Brain microvascular endothelial cell (primary cell): ENCODE results near the gene TMEM82.
A peak's percentile ranks its signal among the peaks of the same experiment; 100 is the strongest.

Experiments
- DNase-seq: peaks from one replicate; pipeline ENCODE4 v3.0.0-alpha.2; 2020
- H3K27ac ChIP-seq: fragments of 250-450 bp; sonication (Bioruptor Pico); 2 replicates; pipeline ENCODE4 v1.5.1; 2020; ENCODE audit warnings: mild to moderate bottlenecking, moderate library complexity
- H3K27me3 ChIP-seq: fragments of 250-450 bp; sonication (Bioruptor Pico); replicated peaks from 2 replicates; pipeline ENCODE4 v1.5.1; 2020; ENCODE audit warnings: mild to moderate bottlenecking
- H3K36me3 ChIP-seq: fragments of 250-450 bp; sonication (Bioruptor Pico); replicated peaks from 2 replicates; pipeline ENCODE4 v1.5.1; 2020; ENCODE audit warnings: mild to moderate bottlenecking
- H3K4me3 ChIP-seq: 2 replicates; pipeline ENCODE4 v1.5.1; 2011; ENCODE audit warnings: low read depth, mild to moderate bottlenecking, control low read depth, low read length, moderate library complexity
- CTCF ChIP-seq: IDR thresholded peaks from 2 replicates; pipeline ENCODE4 v1.5.1; 2011; ENCODE audit warnings: low read depth, mild to moderate bottlenecking, moderate library complexity, low read length, control low read depth, inconsistent platforms; ENCODE audit errors: missing control alignments
- in situ Hi-C: cut with HindIII; loops from 2 replicates; pipeline ENCODE4 v1.10.0; 2017; ENCODE audit warnings: low sequenced_read_pairs, low pct_ligation_motif_present

TMEM82 gene

DNA sequence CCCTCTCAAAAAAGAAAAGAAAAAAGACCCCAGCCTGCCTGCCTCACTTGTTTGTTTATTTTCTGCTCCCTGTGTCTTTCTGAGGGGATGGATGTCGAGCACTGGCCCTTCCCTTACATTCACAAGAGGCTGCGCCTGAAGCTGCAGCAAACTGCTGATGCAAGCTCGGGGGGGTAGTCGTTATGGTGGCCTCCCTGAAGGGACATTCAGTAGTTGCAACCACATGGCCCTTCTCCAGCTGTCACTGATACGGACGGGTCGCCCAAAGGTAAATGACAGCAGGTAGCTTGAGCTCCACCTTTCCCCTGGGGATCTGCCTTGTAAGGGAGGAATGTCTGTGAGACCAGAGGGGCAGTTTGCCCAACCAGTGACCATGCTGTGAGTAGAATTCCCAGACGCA, 40.5 kb upstream of the TMEM82 start:
- no peak overlapping the region for H3K4me3 ChIP-seq
- no peak for TF ChIP-seq CTCF
- DNase-seq = no peak
- in situ Hi-C loops = no loop called here
- H3K27ac ChIP-seq = no peak overlapping the region
- no peaks in the 10 kb centered on the region for H3K36me3 ChIP-seq
- no peaks in the 10 kb centered on the region for H3K27me3 ChIP-seq

DNA sequence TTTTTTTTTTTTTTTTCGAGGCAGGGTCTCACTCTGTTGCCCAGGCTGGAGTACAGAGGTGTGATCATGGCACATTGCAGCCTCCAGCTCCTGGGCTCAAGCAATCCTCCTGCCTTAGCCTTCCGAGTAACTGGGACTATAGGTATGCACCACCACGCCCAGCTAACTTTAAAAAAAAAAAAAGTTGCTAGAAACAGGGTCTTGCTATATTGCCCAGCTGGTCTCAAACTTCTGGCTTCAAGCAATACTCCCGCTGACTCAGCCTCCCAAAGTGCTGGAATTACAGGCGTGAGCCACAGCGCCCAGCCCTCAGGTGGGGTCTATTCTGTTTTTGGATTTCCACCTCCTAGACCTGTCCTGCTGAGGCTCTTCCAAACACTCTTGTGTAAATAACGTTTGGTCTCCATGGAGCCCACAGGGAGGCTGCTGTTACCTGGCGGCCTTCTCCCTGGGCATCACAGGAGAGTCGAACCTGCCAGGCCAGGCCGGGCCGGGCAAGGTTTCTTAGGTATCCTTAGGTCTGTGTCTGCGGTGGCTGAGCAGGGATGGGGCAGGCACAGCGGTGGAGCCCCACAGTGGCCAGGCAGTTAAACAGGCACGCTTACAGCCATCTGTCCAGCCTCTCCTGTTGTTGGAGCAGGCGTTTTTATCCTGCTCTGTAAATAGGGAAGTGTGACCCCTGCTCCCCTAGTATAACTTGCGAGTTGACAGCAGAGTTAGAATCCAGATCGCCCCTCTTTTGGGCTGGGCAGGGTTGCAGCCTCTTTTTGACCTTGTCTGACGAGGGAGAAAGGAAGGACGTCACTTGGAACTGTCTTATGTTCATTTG, 39.4 kb upstream of the TMEM82 start:
- in situ Hi-C loops = no loop called here
- Histone ChIP-seq H3K27ac (peak overlapping the region; percentile 89), H3K36me3 (no peaks in the 10 kb centered on the region), H3K4me3 (no peak overlapping the region), H3K27me3 (no peaks in the 10 kb centered on the region)
- DNase-seq = no peak
- peak; percentile 57 for TF ChIP-seq CTCF

GRCh38 chr1:15703562-15703961, 38.7 kb upstream of the TMEM82 start:
- Histone ChIP-seq H3K4me3 (no peak overlapping the region), H3K27me3 (no peaks in the 10 kb centered on the region), H3K36me3 (no peaks in the 10 kb centered on the region), H3K27ac (peak overlapping the region; percentile 89)
- DNase-seq = peak; percentile 83
- in situ Hi-C loops = no loop called here
- TF ChIP-seq CTCF = no peak

DNA sequence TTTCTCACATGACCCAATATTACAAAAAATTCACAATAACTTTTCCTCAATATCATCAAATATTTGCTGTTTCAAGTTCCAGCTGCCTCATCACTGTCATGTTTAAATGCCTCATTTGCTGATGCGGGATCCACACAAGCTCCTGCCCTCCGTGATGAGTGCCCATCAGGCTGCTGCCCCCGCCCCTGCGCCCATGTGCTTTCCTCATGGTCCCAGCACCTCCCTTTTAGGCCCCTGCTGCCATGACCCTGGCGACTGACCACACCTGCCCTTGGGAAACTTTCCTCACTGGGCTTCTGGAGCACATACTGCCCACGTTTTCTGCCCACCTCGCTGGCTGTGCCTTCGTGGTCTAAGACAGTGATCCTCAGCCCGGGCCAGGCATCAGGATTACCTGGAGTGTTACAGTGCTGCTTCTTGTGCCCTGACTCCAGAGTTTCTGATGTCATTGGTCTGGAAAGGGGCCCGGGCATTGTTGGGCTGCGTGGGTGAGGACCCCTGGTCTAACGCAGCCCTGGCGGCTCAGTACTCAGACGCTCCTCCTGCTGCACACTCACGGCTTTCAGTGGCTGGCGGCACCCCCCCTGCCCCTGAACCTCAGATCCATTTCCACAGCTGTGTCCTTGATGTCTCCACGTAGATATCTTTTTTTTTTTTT, 37.6 kb upstream of the TMEM82 start:
- Histone ChIP-seq H3K27ac (peak overlapping the region; percentile 89), H3K27me3 (no peaks in the 10 kb centered on the region), H3K36me3 (no peaks in the 10 kb centered on the region), H3K4me3 (no peak overlapping the region)
- in situ Hi-C loops = no loop called here
- no peak for DNase-seq
- TF ChIP-seq CTCF = no peak

DNA sequence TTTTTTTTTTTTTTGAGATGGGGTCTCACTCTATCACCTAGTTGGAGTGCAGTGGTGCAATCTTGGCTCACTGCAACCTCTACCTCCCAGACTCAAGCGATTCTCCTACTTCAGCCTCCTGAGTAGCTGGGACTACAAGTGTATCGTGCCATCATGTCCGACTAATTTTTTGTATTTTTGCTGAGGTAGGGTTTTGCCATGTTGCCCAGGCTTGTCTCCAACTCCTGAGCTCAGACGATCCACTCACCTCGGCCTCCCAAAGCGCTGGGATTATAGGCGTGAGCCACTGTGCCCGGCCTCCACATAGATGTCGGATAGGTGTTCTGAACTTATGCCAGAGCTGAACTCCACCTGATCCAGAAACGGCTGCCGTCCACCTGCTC, 37.1 kb upstream of the TMEM82 start:
- in situ Hi-C loops = no loop called here
- no peak for DNase-seq
- no peaks in the 10 kb centered on the region for H3K27me3 ChIP-seq
- H3K27ac ChIP-seq = no peak overlapping the region
- no peaks in the 10 kb centered on the region for H3K36me3 ChIP-seq
- H3K4me3 ChIP-seq = no peak overlapping the region
- TF ChIP-seq CTCF = no peak
